Mucosa of rectum (tissue), 2 donors: ENCODE data around the gene NLRC4.
"Not testable (repeated sequence)": the region's sequence is repeated elsewhere in the genome, so short reads cannot be mapped to it uniquely, and the experiment has no call there.

Experiments used
- H3K27ac ChIP-seq, 2 donors: one replicate each; pipeline ENCODE4 v1.7.0; 2013; ENCODE audit warnings: inconsistent platforms in 2 of 2, low read depth in 2 of 2, low read length in 2 of 2
- H3K27me3 ChIP-seq, 2 donors: one replicate each; pipeline ENCODE4 v1.7.0; 2013; ENCODE audit warnings: low read length in 2 of 2; ENCODE audit not compliant: control insufficient read depth in 2 of 2, insufficient read depth in 2 of 2
- H3K36me3 ChIP-seq, 2 donors: one replicate each; pipeline ENCODE4 v1.7.0; 2013; ENCODE audit warnings: low read length in 2 of 2; ENCODE audit not compliant: control insufficient read depth in 2 of 2, insufficient read depth in 2 of 2
- H3K4me1 ChIP-seq, 2 donors: one replicate each; pipeline ENCODE4 v1.7.0; 2013; ENCODE audit warnings: low read length in 2 of 2, mild to moderate bottlenecking in 1 of 2; ENCODE audit not compliant: control insufficient read depth in 2 of 2, insufficient read depth in 2 of 2
- H3K4me3 ChIP-seq, 2 donors: one replicate each; pipeline ENCODE4 v1.7.0; 2013; ENCODE audit warnings: low read length in 2 of 2
- H3K9ac ChIP-seq, 2 donors: one replicate each; pipeline ENCODE4 v1.7.0; 2013; ENCODE audit warnings: low read length in 2 of 2, low read depth in 1 of 2, mild to moderate bottlenecking in 1 of 2
- H3K9me3 ChIP-seq, 2 donors: one replicate each; pipeline ENCODE4 v1.7.0; 2013; ENCODE audit warnings: low read length in 2 of 2; ENCODE audit not compliant: control insufficient read depth in 2 of 2
- donor health status: healthy.
- donor health status: Normal muscosa, but diverticular disease.

The NLRC4 gene

GRCh38 chr2:32264422-32265105 is at the start of gene NLRC4:
TSS of gene NLRC4 (minus strand) at chr2:32264886. CDS start at chr2:32256775, 8,111 bp downstream.
- H3K4me3 ChIP-seq, result peak within 1 kb of the TSS in 1 of 2 donors; percentile 37
- H3K9me3 ChIP-seq, result no peaks in the 10 kb centered on the region
- H3K27me3 ChIP-seq, result no peaks in the 10 kb centered on the region
- peak within 1 kb of the TSS in 1 of 2 donors; percentile 43 for H3K27ac ChIP-seq
- H3K36me3 ChIP-seq, result no peaks in the 10 kb centered on the region
- no peak within 1 kb of the TSS for H3K9ac ChIP-seq
- H3K4me1 ChIP-seq, result no peaks in the 10 kb centered on the region

- H3K27ac ChIP-seq, result no peak overlapping the region
- no peak overlapping the region for H3K4me3 ChIP-seq
- H3K9ac ChIP-seq, result no peak overlapping the region
- H3K36me3 ChIP-seq, result peaks cover 3 to 14% of the 10 kb centered on the region in 2 donors
- H3K4me1 ChIP-seq, result no peaks in the 10 kb centered on the region
- H3K27me3 ChIP-seq, result no peaks in the 10 kb centered on the region
- no peaks in the 10 kb centered on the region for H3K9me3 ChIP-seq
Observed at GRCh38 chr2:32310577-32310976, 45.9 kb upstream of the NLRC4 start.

GRCh38 chr2:32293966-32294562 is 29.4 kb upstream of the NLRC4 start:
- H3K27me3 ChIP-seq, H3K4me1 ChIP-seq, H3K9me3 ChIP-seq, H3K27ac ChIP-seq, H3K9ac ChIP-seq, H3K4me3 ChIP-seq: not testable (repeated sequence)
- peaks cover 14 to 15% of the 10 kb centered on the region in 2 donors for H3K36me3 ChIP-seq

- H3K9ac ChIP-seq, H3K27ac ChIP-seq, H3K27me3 ChIP-seq, H3K4me1 ChIP-seq, H3K9me3 ChIP-seq, H3K4me3 ChIP-seq: not testable (repeated sequence)
- peaks cover 12 to 15% of the 10 kb centered on the region in 2 donors for H3K36me3 ChIP-seq
Observed at GRCh38 chr2:32293493-32293892, 28.8 kb upstream of the NLRC4 start.

GRCh38 chr2:32291746-32292145 is 27.1 kb upstream of the NLRC4 start:
- no peak overlapping the region for H3K4me3 ChIP-seq
- H3K9me3 ChIP-seq, result no peaks in the 10 kb centered on the region
- H3K27me3 ChIP-seq, result no peaks in the 10 kb centered on the region
- H3K27ac ChIP-seq, result no peak overlapping the region
- H3K4me1 ChIP-seq, result peaks cover 13 to 14% of the 10 kb centered on the region in 2 donors
- H3K36me3 ChIP-seq, result peaks cover 11% of the 10 kb centered on the region in 2 donors
- no peak overlapping the region for H3K9ac ChIP-seq

GRCh38 chr2:32290000-32290339 is 25.3 kb upstream of the NLRC4 start:
- peaks cover 13 to 14% of the 10 kb centered on the region in 2 donors for H3K4me1 ChIP-seq
- no peak overlapping the region for H3K9ac ChIP-seq
- H3K36me3 ChIP-seq, result peaks cover 5 to 6% of the 10 kb centered on the region in 2 donors
- H3K4me3 ChIP-seq, result no peak overlapping the region
- no peak overlapping the region for H3K27ac ChIP-seq
- H3K9me3 ChIP-seq, result no peaks in the 10 kb centered on the region
- no peaks in the 10 kb centered on the region for H3K27me3 ChIP-seq

GRCh38 chr2:32289165-32289999 is 24.7 kb upstream of the NLRC4 start:
- no peaks in the 10 kb centered on the region for H3K27me3 ChIP-seq
- H3K9ac ChIP-seq, result no peak overlapping the region
- H3K4me1 ChIP-seq, result peaks cover 13 to 14% of the 10 kb centered on the region in 2 donors
- no peaks in the 10 kb centered on the region for H3K9me3 ChIP-seq
- H3K36me3 ChIP-seq, result peaks cover 6 to 9% of the 10 kb centered on the region in 2 donors
- peak overlapping the region in 1 of 2 donors; percentile 37 for H3K4me3 ChIP-seq
- H3K27ac ChIP-seq, result peak overlapping the region; percentile 56 to 70

GRCh38 chr2:32284321-32284720 is 19.6 kb upstream of the NLRC4 start:
- H3K27ac ChIP-seq, result no peak overlapping the region
- H3K9me3 ChIP-seq, result no peaks in the 10 kb centered on the region
- H3K36me3 ChIP-seq, result peaks cover 4 to 5% of the 10 kb centered on the region in 2 donors
- no peak overlapping the region for H3K4me3 ChIP-seq
- no peaks in the 10 kb centered on the region for H3K27me3 ChIP-seq
- no peak overlapping the region for H3K9ac ChIP-seq
- peaks cover 7 to 11% of the 10 kb centered on the region in 2 donors for H3K4me1 ChIP-seq

GRCh38 chr2:32278478-32278853 is 13.8 kb upstream of the NLRC4 start:
- peak overlapping the region; percentile 92 to 99 for H3K9ac ChIP-seq
- H3K27ac ChIP-seq, result peak overlapping the region; percentile 75 to 79
- peaks cover 5 to 6% of the 10 kb centered on the region in 2 donors for H3K4me1 ChIP-seq
- H3K4me3 ChIP-seq, result peak overlapping the region; percentile 93 to 95
- peaks cover 0 to 3% of the 10 kb centered on the region in 2 donors for H3K36me3 ChIP-seq
- no peaks in the 10 kb centered on the region for H3K9me3 ChIP-seq
- no peaks in the 10 kb centered on the region for H3K27me3 ChIP-seq
